Measurements from ENCODE around the gene TBC1D14.

Gene TBC1D14

GRCh38 chr4:7050481-7051143 lies 141.0 kb downstream of the TBC1D14 start:
- no peak for TF ChIP-seq CTCF (IDR thresholded peaks at IDR 0.05; ENCODE audit: insufficient read depth, low read length, poor library complexity, severe bottlenecking)
- DNase-seq (ENCODE audit: extremely low read depth, insufficient read length) = no peak
- no peaks in the 10 kb centered on the region for H3K27me3 ChIP-seq (replicated peaks; ENCODE audit: control insufficient read depth, insufficient read depth, low read length)
- H3K36me3 ChIP-seq (ENCODE audit: control insufficient read depth, insufficient read depth, low read length) = peaks cover 13% of the 10 kb centered on the region
- H3K4me3 ChIP-seq (replicated peaks; ENCODE audit: low read depth, low read length) = no peak overlapping the region

DNA sequence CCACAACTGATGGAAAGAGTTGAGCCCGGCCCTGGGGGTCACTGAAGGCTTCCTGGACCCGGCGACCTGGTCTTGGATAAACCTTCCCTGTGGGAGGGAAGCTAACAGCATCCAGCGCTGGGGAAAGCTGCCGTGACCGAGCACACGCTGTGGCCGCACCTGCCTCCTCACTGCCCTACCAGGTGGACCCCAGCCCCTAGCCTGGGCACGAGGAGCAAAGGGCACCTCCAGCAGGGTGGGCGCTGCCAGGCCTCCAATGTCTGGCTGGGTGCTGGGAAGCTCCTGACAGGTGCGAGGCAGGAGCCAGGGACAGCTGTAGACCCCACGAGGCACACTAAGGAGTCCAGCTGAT lies 141.5 kb downstream of the TBC1D14 start:
- H3K36me3 ChIP-seq (ENCODE audit: control insufficient read depth, insufficient read depth, low read length) = peaks cover 14% of the 10 kb centered on the region
- H3K27me3 ChIP-seq (replicated peaks; ENCODE audit: control insufficient read depth, insufficient read depth, low read length) = no peaks in the 10 kb centered on the region
- no peak overlapping the region for H3K4me3 ChIP-seq (replicated peaks; ENCODE audit: low read depth, low read length)
- no peak for TF ChIP-seq CTCF (IDR thresholded peaks at IDR 0.05; ENCODE audit: insufficient read depth, low read length, poor library complexity, severe bottlenecking)
- no peak for DNase-seq (ENCODE audit: extremely low read depth, insufficient read length)

DNA sequence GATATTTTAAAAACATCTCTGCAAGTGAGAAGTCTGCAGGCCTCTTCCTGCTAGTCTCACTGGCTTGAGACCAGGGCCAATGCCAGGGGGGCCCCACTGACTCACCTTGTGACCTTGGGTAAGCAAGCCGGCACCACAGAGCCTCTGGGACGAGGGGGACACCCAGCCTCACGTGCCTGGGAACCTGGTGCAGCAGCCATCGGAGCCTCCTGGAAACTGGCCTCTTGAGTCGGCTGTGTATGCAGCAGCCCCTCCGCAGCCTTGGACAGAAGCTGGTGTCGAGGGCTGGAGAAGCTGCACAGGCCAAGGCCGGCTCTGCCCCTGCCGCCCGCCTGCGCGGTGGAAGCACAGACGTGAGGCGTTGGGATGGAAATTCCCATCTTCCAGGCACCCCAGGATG lies 142.3 kb downstream of the TBC1D14 start:
- no peak overlapping the region for H3K4me3 ChIP-seq (replicated peaks; ENCODE audit: low read depth, low read length)
- no peak for TF ChIP-seq CTCF (IDR thresholded peaks at IDR 0.05; ENCODE audit: insufficient read depth, low read length, poor library complexity, severe bottlenecking)
- H3K27me3 ChIP-seq (replicated peaks; ENCODE audit: control insufficient read depth, insufficient read depth, low read length) = no peaks in the 10 kb centered on the region
- H3K36me3 ChIP-seq (ENCODE audit: control insufficient read depth, insufficient read depth, low read length) = peaks cover 15% of the 10 kb centered on the region
- DNase-seq (ENCODE audit: extremely low read depth, insufficient read length) = no peak

- TF ChIP-seq CTCF (IDR thresholded peaks at IDR 0.05; ENCODE audit: insufficient read depth, low read length, poor library complexity, severe bottlenecking) = no peak
- DNase-seq (ENCODE audit: extremely low read depth, insufficient read length) = no peak
- H3K36me3 ChIP-seq (ENCODE audit: control insufficient read depth, insufficient read depth, low read length) = peaks cover 15% of the 10 kb centered on the region
- H3K27me3 ChIP-seq (replicated peaks; ENCODE audit: control insufficient read depth, insufficient read depth, low read length) = no peaks in the 10 kb centered on the region
- H3K4me3 ChIP-seq (replicated peaks; ENCODE audit: low read depth, low read length) = no peak overlapping the region
Measured at GRCh38 chr4:7052313-7052712, 142.7 kb downstream of the TBC1D14 start.

DNA sequence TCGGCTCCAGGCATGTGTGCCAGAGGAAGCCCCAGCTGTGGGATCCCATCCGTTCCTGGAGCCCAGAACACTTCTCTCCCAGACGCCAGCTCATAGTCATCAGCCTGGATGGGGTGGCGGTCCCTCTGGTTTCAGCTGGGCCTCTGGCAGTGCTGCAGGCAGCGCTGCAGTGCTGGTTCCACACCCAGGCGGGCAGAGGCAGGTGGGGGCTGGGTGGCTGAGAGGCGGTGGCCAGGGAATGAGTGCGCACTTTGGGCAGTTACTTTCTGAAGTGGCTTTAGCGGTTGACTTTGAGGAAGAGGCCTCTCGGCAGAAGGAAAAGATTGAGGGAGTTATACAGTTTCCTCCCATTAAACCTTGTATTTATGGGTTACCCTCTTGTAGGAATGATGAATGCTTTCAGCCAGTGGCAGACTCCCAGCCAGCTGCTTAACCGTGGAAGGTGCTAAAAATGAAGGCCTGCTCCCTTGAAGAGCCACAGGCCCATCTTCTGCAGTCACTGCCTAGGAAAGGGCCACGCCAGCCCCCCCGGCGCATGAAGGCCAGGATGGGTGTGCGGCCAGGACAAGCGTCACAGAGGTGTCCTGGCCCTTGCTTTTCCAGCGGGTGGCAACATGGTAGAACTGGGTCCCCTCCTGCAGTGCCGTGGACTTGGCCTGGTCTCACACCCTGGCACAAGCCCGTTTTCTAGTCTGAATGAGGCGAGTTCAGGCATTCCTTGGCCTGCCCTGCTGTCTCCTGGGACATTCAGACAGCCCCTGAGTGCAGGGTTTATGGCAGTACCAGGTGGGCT lies 143.5 kb downstream of the TBC1D14 start:
- DNase-seq (ENCODE audit: extremely low read depth, insufficient read length) = no peak
- H3K4me3 ChIP-seq (replicated peaks; ENCODE audit: low read depth, low read length) = no peak overlapping the region
- H3K36me3 ChIP-seq (ENCODE audit: control insufficient read depth, insufficient read depth, low read length) = peaks cover 14% of the 10 kb centered on the region
- no peak for TF ChIP-seq CTCF (IDR thresholded peaks at IDR 0.05; ENCODE audit: insufficient read depth, low read length, poor library complexity, severe bottlenecking)
- H3K27me3 ChIP-seq (replicated peaks; ENCODE audit: control insufficient read depth, insufficient read depth, low read length) = no peaks in the 10 kb centered on the region

Data from GM06990 (cell line).